ENCODE measurements around the gene NEURL1. TPM values are rescaled to one million over a fixed set of nuclear protein-coding genes. Genes with fewer than 3 reads are reported as not detected.

The NEURL1 gene
- total and polyA plus RNA-seq, 2 experiments from 2014 or later, result 1.1 to 1.5 TPM

- TF ChIP-seq EZH2phosphoT487 (IDR thresholded peaks at IDR 0.05; ENCODE audit: insufficient read depth, low read depth) (no peak), EZH2 (IDR thresholded peaks at IDR 0.05; ENCODE audit: insufficient read depth, poor library complexity, severe bottlenecking) (no peak)
- Histone ChIP-seq H4K20me1 (ENCODE audit: insufficient read depth) (no peaks in the 10 kb centered on the region), H3K9me2 (ENCODE audit: insufficient read depth) (no peaks in the 10 kb centered on the region), H2AFZ (no peak overlapping the region), H3K36me3 (ENCODE audit: low read depth) (no peaks in the 10 kb centered on the region), H3K27me3 (replicated peaks; ENCODE audit: insufficient read depth) (no peaks in the 10 kb centered on the region), H3K9ac (no peak overlapping the region), H3K9me3 (ENCODE audit: low read depth) (no peaks in the 10 kb centered on the region), H3K4me3 (no peak overlapping the region), H3K4me2 (ENCODE audit: unreplicated experiment) (no peak overlapping the region), H3K27ac (no peak overlapping the region), H3K4me1 (ENCODE audit: insufficient read depth) (no peaks in the 10 kb centered on the region), H3K79me2 (ENCODE audit: insufficient read depth) (no peaks in the 10 kb centered on the region), H3F3A (ENCODE audit: insufficient read depth) (no peaks in the 10 kb centered on the region)
- WGBS, 2 experiments (ENCODE audit: low coverage in 1 of 2, low lambda C conversion rate in 2 of 2, missing lambda C conversion rate in 2 of 2), result 86 to 96% methylated on average over 2 of the region's 2 CpGs
- in situ Hi-C loops (cut with MboI), result no loop called here
- DNase-seq, result no peak
Observed at GRCh38 chr10:103472005-103472404, 21.5 kb upstream of the NEURL1 start.

- no peaks in the 10 kb centered on the region for H4K20me1 ChIP-seq (ENCODE audit: insufficient read depth)
- no peak overlapping the region for H3K9ac ChIP-seq
- H3K79me2 ChIP-seq (ENCODE audit: insufficient read depth), result no peaks in the 10 kb centered on the region
- no peak overlapping the region for H3K4me3 ChIP-seq
- 55 to 58% methylated on average over 31 to 32 of the region's 32 CpGs for WGBS, 2 experiments (ENCODE audit: low coverage in 1 of 2, low lambda C conversion rate in 2 of 2, missing lambda C conversion rate in 2 of 2)
- no peaks in the 10 kb centered on the region for H3K9me3 ChIP-seq (ENCODE audit: low read depth)
- no peak for TF ChIP-seq EZH2phosphoT487 (IDR thresholded peaks at IDR 0.05; ENCODE audit: insufficient read depth, low read depth)
- no peak for TF ChIP-seq EZH2 (IDR thresholded peaks at IDR 0.05; ENCODE audit: insufficient read depth, poor library complexity, severe bottlenecking)
- no peaks in the 10 kb centered on the region for H3K9me2 ChIP-seq (ENCODE audit: insufficient read depth)
- H3K4me1 ChIP-seq (ENCODE audit: insufficient read depth), result no peaks in the 10 kb centered on the region
- no peak overlapping the region for H3K27ac ChIP-seq
- in situ Hi-C loops (cut with MboI), result no loop called here
- no peaks in the 10 kb centered on the region for H3K27me3 ChIP-seq (replicated peaks; ENCODE audit: insufficient read depth)
- H2AFZ ChIP-seq, result no peak overlapping the region
- H3K36me3 ChIP-seq (ENCODE audit: low read depth), result no peaks in the 10 kb centered on the region
- DNase-seq, result no peak
- H3K4me2 ChIP-seq (ENCODE audit: unreplicated experiment), result no peak overlapping the region
- no peaks in the 10 kb centered on the region for H3F3A ChIP-seq (ENCODE audit: insufficient read depth)
Observed at GRCh38 chr10:103473261-103473671, 20.2 kb upstream of the NEURL1 start.

- Histone ChIP-seq H3K79me2 (ENCODE audit: insufficient read depth) (no peaks in the 10 kb centered on the region), H4K20me1 (ENCODE audit: insufficient read depth) (no peaks in the 10 kb centered on the region), H3K4me2 (ENCODE audit: unreplicated experiment) (no peak overlapping the region), H3F3A (ENCODE audit: insufficient read depth) (no peaks in the 10 kb centered on the region), H3K9ac (no peak overlapping the region), H3K27me3 (replicated peaks; ENCODE audit: insufficient read depth) (no peaks in the 10 kb centered on the region), H3K4me3 (no peak overlapping the region), H3K9me3 (ENCODE audit: low read depth) (no peaks in the 10 kb centered on the region), H3K9me2 (ENCODE audit: insufficient read depth) (no peaks in the 10 kb centered on the region), H3K4me1 (ENCODE audit: insufficient read depth) (0 out of 2 replicates have a peak, but pooled peaks cover under 1% of the 10 kb centered on the region), H2AFZ (no peak overlapping the region), H3K36me3 (ENCODE audit: low read depth) (no peaks in the 10 kb centered on the region), H3K27ac (no peak overlapping the region)
- 79 to 95% methylated on average over 3 of the region's 3 CpGs for WGBS, 2 experiments (ENCODE audit: low coverage in 1 of 2, low lambda C conversion rate in 2 of 2, missing lambda C conversion rate in 2 of 2)
- in situ Hi-C loops (cut with MboI), result no loop called here
- TF ChIP-seq EZH2 (IDR thresholded peaks at IDR 0.05; ENCODE audit: insufficient read depth, poor library complexity, severe bottlenecking), result no peak
- TF ChIP-seq EZH2phosphoT487 (IDR thresholded peaks at IDR 0.05; ENCODE audit: insufficient read depth, low read depth), result no peak
- DNase-seq, result no peak
Observed at GRCh38 chr10:103474077-103474476, 19.4 kb upstream of the NEURL1 start.

GRCh38 chr10:103475437-103475836 lies 18.1 kb upstream of the NEURL1 start:
- no peaks in the 10 kb centered on the region for H3K79me2 ChIP-seq (ENCODE audit: insufficient read depth)

More at GRCh38 chr10:103475437-103475836, 18.1 kb upstream of the NEURL1 start:
- Histone ChIP-seq H3K9me2 (ENCODE audit: insufficient read depth) (no peaks in the 10 kb centered on the region), H3K9me3 (ENCODE audit: low read depth) (no peaks in the 10 kb centered on the region), H3K36me3 (ENCODE audit: low read depth) (no peaks in the 10 kb centered on the region), H3F3A (ENCODE audit: insufficient read depth) (no peaks in the 10 kb centered on the region), H2AFZ (no peak overlapping the region), H3K4me1 (ENCODE audit: insufficient read depth) (peaks cover 11% of the 10 kb centered on the region), H3K4me2 (ENCODE audit: unreplicated experiment) (no peak overlapping the region), H3K27me3 (replicated peaks; ENCODE audit: insufficient read depth) (no peaks in the 10 kb centered on the region), H4K20me1 (ENCODE audit: insufficient read depth) (no peaks in the 10 kb centered on the region), H3K4me3 (no peak overlapping the region), H3K9ac (no peak overlapping the region), H3K27ac (no peak overlapping the region)
- WGBS, 2 experiments (ENCODE audit: low coverage in 1 of 2, low lambda C conversion rate in 2 of 2, missing lambda C conversion rate in 2 of 2), result 63 to 76% methylated on average over 4 of the region's 4 CpGs
- TF ChIP-seq EZH2 (IDR thresholded peaks at IDR 0.05; ENCODE audit: insufficient read depth, poor library complexity, severe bottlenecking) (no peak), EZH2phosphoT487 (IDR thresholded peaks at IDR 0.05; ENCODE audit: insufficient read depth, low read depth) (no peak)
- in situ Hi-C loops (cut with MboI), result no loop called here
- DNase-seq, result no peak

Data from GM23248 (cell line).